ENCODE measurements around the gene PDZRN3. TPM values are rescaled to one million over a fixed set of nuclear protein-coding genes. Genes with fewer than 3 reads are reported as not detected.

PDZRN3 gene
- total RNA-seq, 4 donors from 2014 or later: 25.3 to 152 (median 45.4) TPM

DNA sequence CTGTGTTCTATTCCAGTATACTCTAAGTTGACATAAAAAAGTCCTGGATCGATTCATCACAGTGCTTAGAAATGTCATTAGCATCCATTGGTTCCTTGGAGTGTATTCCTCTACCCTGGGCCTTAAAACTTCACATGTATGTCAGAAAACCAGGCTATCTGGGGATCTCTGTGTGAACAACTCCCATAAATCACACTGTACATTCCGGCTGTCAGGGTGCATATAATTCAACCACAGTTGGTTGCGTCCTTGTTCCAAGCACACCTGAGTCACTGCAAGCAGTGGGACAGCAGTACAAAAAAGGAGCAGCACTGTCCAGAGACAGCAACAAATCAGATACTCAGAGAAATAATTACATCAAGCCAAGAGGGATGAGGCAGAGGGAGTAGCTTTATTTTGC is 52.4 kb downstream of the PDZRN3 start:
- TF ChIP-seq, protein P1, sequence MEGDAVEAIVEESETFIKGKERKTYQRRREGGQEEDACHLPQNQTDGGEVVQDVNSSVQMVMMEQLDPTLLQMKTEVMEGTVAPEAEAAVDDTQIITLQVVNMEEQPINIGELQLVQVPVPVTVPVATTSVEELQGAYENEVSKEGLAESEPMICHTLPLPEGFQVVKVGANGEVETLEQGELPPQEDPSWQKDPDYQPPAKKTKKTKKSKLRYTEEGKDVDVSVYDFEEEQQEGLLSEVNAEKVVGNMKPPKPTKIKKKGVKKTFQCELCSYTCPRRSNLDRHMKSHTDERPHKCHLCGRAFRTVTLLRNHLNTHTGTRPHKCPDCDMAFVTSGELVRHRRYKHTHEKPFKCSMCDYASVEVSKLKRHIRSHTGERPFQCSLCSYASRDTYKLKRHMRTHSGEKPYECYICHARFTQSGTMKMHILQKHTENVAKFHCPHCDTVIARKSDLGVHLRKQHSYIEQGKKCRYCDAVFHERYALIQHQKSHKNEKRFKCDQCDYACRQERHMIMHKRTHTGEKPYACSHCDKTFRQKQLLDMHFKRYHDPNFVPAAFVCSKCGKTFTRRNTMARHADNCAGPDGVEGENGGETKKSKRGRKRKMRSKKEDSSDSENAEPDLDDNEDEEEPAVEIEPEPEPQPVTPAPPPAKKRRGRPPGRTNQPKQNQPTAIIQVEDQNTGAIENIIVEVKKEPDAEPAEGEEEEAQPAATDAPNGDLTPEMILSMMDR (IDR thresholded peaks at IDR 0.05; ENCODE audit: low read depth): no peak

DNA sequence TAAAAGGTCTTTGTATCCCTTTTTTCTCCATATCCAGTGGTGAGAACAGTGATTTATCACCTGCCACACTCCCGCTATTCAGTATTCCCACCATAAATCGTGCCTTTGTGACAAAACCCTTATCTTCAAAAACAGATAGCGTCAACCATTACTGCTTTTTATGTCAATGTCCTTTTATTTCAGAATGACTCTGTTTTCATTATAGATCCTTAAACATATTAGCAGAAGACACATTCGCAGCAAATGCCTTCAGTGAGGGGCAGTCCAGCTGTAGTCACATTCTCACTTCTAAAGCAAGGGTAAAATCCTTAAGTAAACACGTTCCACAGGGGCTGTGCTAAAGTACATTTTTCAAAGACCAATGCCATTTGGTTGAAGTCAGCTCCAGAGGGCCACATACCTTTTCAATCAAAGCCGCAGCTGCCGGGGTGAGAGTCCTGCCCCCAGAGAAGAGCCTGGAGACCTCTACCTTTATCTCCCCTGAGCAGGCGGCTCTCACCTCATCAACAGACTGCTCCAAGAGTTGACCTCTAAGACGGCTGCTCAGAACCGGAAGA is 53.4 kb downstream of the PDZRN3 start:
- TF ChIP-seq, protein P1 (IDR thresholded peaks at IDR 0.05; ENCODE audit: low read depth): no peak

DNA sequence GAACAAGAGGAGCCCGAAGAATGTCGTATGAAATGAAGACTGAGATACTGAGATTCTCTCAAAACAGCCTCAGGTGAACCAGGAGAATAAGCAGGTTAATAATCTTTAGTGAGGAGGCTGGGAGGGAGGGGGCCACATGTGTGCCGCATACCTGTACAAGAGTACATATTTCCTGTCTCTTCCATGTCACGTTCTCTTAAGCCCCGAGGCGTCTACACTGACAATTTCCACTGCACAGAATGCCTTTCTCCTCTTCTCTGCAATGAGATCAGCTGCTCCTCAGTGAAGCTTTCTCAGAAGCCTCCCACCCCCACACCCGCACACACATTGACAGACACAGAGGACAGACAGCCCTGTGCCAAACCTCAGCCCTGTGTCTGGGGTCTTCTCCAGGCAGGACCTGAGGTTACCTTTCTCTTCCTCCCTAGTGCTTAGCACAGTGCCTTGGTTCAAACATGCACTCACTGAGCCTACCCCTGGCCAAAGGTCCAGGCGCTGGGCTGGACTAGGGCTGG is 55.4 kb downstream of the PDZRN3 start:
- TF ChIP-seq, protein P1 (IDR thresholded peaks at IDR 0.05; ENCODE audit: low read depth): no peak

- TF ChIP-seq, protein P1 (IDR thresholded peaks at IDR 0.05; ENCODE audit: low read depth): no peak
Measured at GRCh38 chr3:73568371-73568862, 56.3 kb downstream of the PDZRN3 start.

DNA sequence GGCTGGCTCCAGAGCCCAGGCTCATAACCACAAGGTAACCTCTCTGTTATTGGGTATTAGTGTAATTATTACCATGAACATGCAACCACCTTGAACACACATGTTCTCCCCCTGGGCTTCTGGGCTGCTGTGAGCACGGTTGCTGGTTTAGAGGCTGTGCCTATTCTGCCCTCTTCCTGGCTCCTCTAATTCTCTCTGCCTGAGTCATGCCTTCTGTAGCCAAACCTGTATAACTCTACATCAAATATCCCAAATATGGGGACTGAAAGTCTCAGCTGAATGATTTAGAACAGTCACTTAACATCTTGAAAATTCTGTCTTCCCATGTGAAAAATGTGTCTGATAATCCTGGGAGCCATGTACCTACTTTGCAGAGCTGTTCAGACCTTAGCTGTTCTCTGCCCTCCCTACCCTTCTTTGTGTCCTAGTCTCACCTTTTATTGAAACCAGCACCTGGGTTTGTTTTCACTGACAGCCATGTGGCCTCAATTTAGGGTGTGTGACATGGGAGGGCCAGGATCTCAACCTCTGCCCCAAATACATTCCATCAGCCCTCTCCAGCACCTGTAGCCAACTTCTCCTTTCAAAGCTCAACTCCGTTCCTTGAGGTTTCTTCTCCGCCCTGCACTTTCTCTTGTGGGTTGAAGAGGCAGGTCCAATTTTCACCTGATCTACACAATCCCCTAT is 60.7 kb downstream of the PDZRN3 start:
- TF ChIP-seq, protein P1 (IDR thresholded peaks at IDR 0.05; ENCODE audit: low read depth): no peak

DNA sequence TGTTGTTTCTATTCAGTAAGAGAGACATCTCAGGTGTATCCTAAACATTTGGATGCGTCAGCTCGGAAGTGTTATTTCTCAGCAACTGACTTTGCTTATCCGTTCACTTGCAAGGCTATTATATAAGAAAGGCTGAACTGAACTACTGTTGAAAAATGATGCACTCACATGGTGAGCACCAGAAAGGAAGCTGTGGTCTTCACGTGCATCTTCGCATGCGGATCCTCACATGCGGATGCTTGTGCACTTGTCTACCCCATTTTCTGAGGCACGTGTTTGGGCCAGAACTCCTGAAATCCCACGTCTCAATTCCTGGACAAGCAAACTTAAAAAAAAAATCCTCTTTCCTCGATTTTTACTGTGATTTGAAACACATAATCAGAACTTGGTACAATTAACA is 63.2 kb downstream of the PDZRN3 start:
- TF ChIP-seq, protein P1 (IDR thresholded peaks at IDR 0.05; ENCODE audit: low read depth): no peak

DNA sequence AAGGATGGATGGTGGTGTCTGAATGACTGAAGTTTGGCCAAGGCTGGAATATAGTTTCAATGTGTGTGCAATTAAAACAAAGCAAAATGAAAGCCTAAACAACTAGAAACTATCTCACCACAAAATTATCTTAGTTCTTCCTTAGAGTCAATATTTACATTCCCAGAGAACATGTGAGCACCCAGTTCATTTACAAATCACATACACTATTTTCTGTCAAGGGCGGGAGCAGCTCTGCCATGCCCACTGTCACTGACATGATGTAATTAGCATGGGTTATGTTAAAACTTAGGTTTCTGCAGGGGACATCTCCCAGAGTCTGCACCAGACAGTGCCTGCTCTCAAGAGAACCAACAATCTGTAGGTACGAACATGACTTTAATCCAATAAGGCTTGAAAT is 65.0 kb downstream of the PDZRN3 start:
- TF ChIP-seq, protein P1 (IDR thresholded peaks at IDR 0.05; ENCODE audit: low read depth): no peak
